ENCODE measurements around the gene ESR1.

The ESR1 gene

GRCh38 chr6:152094992-152095592 lies 287.6 kb downstream of the ESR1 start:
- no peak overlapping the region for H3K4me3 ChIP-seq (ENCODE audit: insufficient read length, low read depth)
- DNase-seq (ENCODE audit: low read depth, low spot score), result no peak
- peaks cover 6% of the 10 kb centered on the region; the same call in 1 of the 2 replicates for H3K9me3 ChIP-seq (ENCODE audit: insufficient read depth, low read length)
- no peak for TF ChIP-seq SUZ12 (IDR thresholded peaks at IDR 0.05; ENCODE audit: extremely low read depth, insufficient read depth, insufficient read length)
- no peaks in the 10 kb centered on the region for H3K36me3 ChIP-seq (ENCODE audit: insufficient read depth, insufficient read length, low read length)
- H3K27me3 ChIP-seq (ENCODE audit: insufficient read depth, insufficient read length), result no peaks in the 10 kb centered on the region
- no peaks in the 10 kb centered on the region for H3K4me1 ChIP-seq (ENCODE audit: insufficient read depth, insufficient read length)
- no peak overlapping the region for H3K9ac ChIP-seq (ENCODE audit: insufficient read length, low read depth)

- H3K4me3 ChIP-seq (ENCODE audit: insufficient read length, low read depth), result no peak overlapping the region
- TF ChIP-seq SUZ12 (IDR thresholded peaks at IDR 0.05; ENCODE audit: extremely low read depth, insufficient read depth, insufficient read length) (no peak), ZNF274 (IDR thresholded peaks at IDR 0.05; ENCODE audit: low read depth, low read length) (no peak), YY1 (IDR thresholded peaks at IDR 0.05; ENCODE audit: insufficient read depth, insufficient read length) (no peak)
- no peak for DNase-seq (ENCODE audit: low read depth, low spot score)
- H3K9ac ChIP-seq (ENCODE audit: insufficient read length, low read depth), result no peak overlapping the region
- no peaks in the 10 kb centered on the region for H3K36me3 ChIP-seq (ENCODE audit: insufficient read depth, insufficient read length, low read length)
- peaks cover 6% of the 10 kb centered on the region; the same call in 1 of the 2 replicates for H3K9me3 ChIP-seq (ENCODE audit: insufficient read depth, low read length)
- H3K27me3 ChIP-seq (ENCODE audit: insufficient read depth, insufficient read length), result no peaks in the 10 kb centered on the region
- no peaks in the 10 kb centered on the region for H3K4me1 ChIP-seq (ENCODE audit: insufficient read depth, insufficient read length)
These were observed 289.5 kb downstream of the ESR1 start for GRCh38 chr6:152096863-152097496.

- Histone ChIP-seq H3K4me1 (ENCODE audit: insufficient read depth, insufficient read length) (no peaks in the 10 kb centered on the region), H3K4me3 (ENCODE audit: insufficient read length, low read depth) (no peak overlapping the region), H3K27me3 (ENCODE audit: insufficient read depth, insufficient read length) (no peaks in the 10 kb centered on the region), H3K9ac (ENCODE audit: insufficient read length, low read depth) (no peak overlapping the region), H3K36me3 (ENCODE audit: insufficient read depth, insufficient read length, low read length) (no peaks in the 10 kb centered on the region), H3K9me3 (ENCODE audit: insufficient read depth, low read length) (peaks cover 6% of the 10 kb centered on the region; the same call in 1 of the 2 replicates)
- TF ChIP-seq ZNF274 (IDR thresholded peaks at IDR 0.05; ENCODE audit: low read depth, low read length), result no peak
- no peak for TF ChIP-seq SUZ12 (IDR thresholded peaks at IDR 0.05; ENCODE audit: extremely low read depth, insufficient read depth, insufficient read length)
- no peak for TF ChIP-seq YY1 (IDR thresholded peaks at IDR 0.05; ENCODE audit: insufficient read depth, insufficient read length)
- no peak for DNase-seq (ENCODE audit: low read depth, low spot score)
These were observed 291.2 kb downstream of the ESR1 start for GRCh38 chr6:152098683-152099082.

- no peak overlapping the region for H3K9ac ChIP-seq (ENCODE audit: insufficient read length, low read depth)
- H3K27me3 ChIP-seq (ENCODE audit: insufficient read depth, insufficient read length), result no peaks in the 10 kb centered on the region
- no peaks in the 10 kb centered on the region for H3K4me1 ChIP-seq (ENCODE audit: insufficient read depth, insufficient read length)
- H3K4me3 ChIP-seq (ENCODE audit: insufficient read length, low read depth), result no peak overlapping the region
- DNase-seq (ENCODE audit: low read depth, low spot score), result no peak
- H3K36me3 ChIP-seq (ENCODE audit: insufficient read depth, insufficient read length, low read length), result no peaks in the 10 kb centered on the region
- TF ChIP-seq YY1 (IDR thresholded peaks at IDR 0.05; ENCODE audit: insufficient read depth, insufficient read length), result no peak
- TF ChIP-seq SUZ12 (IDR thresholded peaks at IDR 0.05; ENCODE audit: extremely low read depth, insufficient read depth, insufficient read length), result no peak
- TF ChIP-seq ZNF274 (IDR thresholded peaks at IDR 0.05; ENCODE audit: low read depth, low read length), result no peak
- peaks cover 6% of the 10 kb centered on the region; the same call in 1 of the 2 replicates for H3K9me3 ChIP-seq (ENCODE audit: insufficient read depth, low read length)
These were observed 292.1 kb downstream of the ESR1 start for GRCh38 chr6:152099446-152100182.

GRCh38 chr6:152100183-152100618 lies 292.7 kb downstream of the ESR1 start:
- Histone ChIP-seq H3K4me3 (ENCODE audit: insufficient read length, low read depth) (no peak overlapping the region), H3K4me1 (ENCODE audit: insufficient read depth, insufficient read length) (no peaks in the 10 kb centered on the region), H3K27me3 (ENCODE audit: insufficient read depth, insufficient read length) (no peaks in the 10 kb centered on the region), H3K36me3 (ENCODE audit: insufficient read depth, insufficient read length, low read length) (no peaks in the 10 kb centered on the region), H3K9me3 (ENCODE audit: insufficient read depth, low read length) (peaks cover 6% of the 10 kb centered on the region; the same call in 1 of the 2 replicates), H3K9ac (ENCODE audit: insufficient read length, low read depth) (no peak overlapping the region)
- DNase-seq (ENCODE audit: low read depth, low spot score), result no peak
- TF ChIP-seq ZNF274 (IDR thresholded peaks at IDR 0.05; ENCODE audit: low read depth, low read length), result no peak
- no peak for TF ChIP-seq SUZ12 (IDR thresholded peaks at IDR 0.05; ENCODE audit: extremely low read depth, insufficient read depth, insufficient read length)
- TF ChIP-seq YY1 (IDR thresholded peaks at IDR 0.05; ENCODE audit: insufficient read depth, insufficient read length), result no peak

GRCh38 chr6:152107973-152108372 lies 300.5 kb downstream of the ESR1 start:
- H3K36me3 ChIP-seq (ENCODE audit: insufficient read depth, insufficient read length, low read length), result no peaks in the 10 kb centered on the region
- no peak overlapping the region for H3K9ac ChIP-seq (ENCODE audit: insufficient read length, low read depth)
- TF ChIP-seq YY1 (IDR thresholded peaks at IDR 0.05; ENCODE audit: insufficient read depth, insufficient read length) (no peak), SUZ12 (IDR thresholded peaks at IDR 0.05; ENCODE audit: extremely low read depth, insufficient read depth, insufficient read length) (no peak), ZNF274 (IDR thresholded peaks at IDR 0.05; ENCODE audit: low read depth, low read length) (no peak)
- no peaks in the 10 kb centered on the region for H3K4me1 ChIP-seq (ENCODE audit: insufficient read depth, insufficient read length)
- no peak for DNase-seq (ENCODE audit: low read depth, low spot score)
- H3K4me3 ChIP-seq (ENCODE audit: insufficient read length, low read depth), result no peak overlapping the region
- no peaks in the 10 kb centered on the region; the same call in 1 of the 2 replicates for H3K9me3 ChIP-seq (ENCODE audit: insufficient read depth, low read length)
- H3K27me3 ChIP-seq (ENCODE audit: insufficient read depth, insufficient read length), result no peaks in the 10 kb centered on the region
